Right kidney (tissue), 1 donor: Measurements from ENCODE around the gene GIPC2.
"Not testable (repeated sequence)": the region's sequence is repeated elsewhere in the genome, so short reads cannot be mapped to it uniquely, and the experiment has no call there.

ENCODE experiments used
- DNase-seq: peaks from one replicate; pipeline ENCODE4 v3.0.0-alpha.2; 2016

GIPC2 gene

DNA sequence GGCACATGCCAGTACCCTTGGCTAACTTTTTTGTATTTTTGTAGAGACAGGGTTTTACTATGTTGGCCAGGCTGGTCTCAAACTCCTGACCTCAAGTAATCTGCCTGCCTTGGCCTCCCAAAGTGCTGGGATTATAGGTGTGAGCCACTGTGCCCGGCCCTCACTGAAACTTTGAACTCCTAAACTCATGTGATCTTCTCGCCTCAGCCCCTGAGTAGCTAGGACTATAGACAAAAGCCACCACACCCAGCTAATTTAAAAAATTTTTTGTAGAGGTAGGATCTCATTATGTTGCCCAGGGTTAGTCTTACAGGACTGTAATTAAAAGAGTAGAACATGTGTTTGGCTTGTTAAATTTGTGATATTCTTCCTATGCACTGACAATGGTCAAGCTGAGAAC is 19.1 kb downstream of the GIPC2 start:
- not testable (repeated sequence) for DNase-seq

DNA sequence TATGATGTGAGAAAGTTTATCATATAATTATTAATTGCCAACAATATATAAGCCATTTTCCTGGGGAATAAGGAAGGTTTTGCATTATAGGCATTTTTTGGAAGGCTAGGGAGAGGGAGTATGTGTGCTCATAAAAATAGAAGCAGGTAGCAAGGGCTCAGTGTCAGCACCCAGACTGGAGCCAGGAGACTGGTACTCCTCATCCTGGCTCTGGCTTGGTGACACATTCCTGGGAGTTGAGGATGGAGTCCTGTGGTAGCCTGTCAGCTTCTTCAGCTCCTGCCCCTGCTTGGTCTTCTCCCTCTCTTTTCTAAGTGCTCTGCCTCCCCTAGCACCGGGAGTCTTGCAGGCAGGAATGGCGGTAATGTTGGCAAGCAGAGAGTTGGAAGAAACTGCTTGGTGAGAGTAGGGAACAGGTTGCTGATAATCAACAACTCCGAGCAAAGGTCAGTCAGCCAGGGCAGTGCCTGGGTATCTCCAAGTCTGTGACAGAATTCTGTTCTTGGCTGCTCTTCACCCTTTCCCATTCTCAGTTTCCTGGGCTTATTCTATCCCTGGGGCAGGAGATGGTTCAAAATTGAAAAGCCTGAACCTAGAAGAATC is 23.0 kb downstream of the GIPC2 start:
- no peak for DNase-seq

DNA sequence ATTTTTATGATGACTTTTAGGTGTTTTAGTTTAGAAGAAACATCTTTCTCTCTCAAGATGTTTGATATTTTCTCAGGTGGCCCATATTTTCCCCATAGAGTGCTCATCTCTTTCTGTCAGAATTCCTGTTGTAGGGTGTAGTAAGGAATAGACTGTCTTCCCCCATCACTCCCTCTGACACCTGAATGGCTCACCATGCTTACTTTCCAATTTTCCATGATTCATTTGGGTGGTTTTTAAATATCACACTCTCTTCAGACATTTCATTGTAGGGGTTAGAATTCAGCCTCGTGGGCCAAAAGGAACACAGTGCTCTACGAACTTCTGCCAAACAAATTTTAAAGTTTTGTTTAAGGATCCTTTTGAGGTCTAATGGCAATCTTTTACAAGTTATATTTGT is 24.0 kb downstream of the GIPC2 start:
- DNase-seq, result no peak

DNA sequence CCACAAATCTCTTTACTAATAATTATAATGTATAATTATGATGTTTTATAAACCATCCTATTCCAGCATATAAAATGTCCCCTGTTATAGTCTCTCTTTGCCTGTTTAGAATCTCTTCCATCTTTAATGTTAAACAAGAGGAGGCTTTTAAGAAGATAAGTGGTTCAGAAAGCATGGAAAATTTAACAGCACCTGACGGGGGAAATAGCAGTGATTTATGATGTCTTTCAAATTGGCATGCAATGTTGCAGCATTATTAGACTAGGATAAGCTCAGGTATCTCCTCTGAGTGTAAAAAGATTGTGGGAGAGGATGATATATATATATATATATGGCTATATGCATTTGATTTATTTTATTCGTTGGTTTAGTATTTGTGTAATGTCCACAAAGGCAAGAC is 24.4 kb downstream of the GIPC2 start:
- no peak for DNase-seq

DNA sequence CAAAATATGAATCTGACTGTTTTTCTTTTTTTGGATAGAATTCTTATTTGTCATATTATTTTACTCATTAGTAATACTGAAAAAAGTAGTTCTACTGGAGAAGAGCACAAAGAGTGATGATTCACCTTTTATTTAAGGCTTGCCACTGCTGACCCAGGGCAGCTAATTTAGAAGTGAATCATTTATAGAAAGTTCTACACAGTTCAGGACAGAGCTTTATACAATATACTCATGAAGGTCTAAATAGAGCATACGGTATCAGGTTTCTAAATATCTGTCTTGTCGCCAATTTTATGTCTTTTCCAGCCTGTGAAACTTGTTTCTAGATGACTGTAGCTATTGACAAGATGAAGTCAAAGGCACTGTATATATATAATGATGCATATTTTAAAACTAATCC is 25.0 kb downstream of the GIPC2 start:
- no peak for DNase-seq

DNA sequence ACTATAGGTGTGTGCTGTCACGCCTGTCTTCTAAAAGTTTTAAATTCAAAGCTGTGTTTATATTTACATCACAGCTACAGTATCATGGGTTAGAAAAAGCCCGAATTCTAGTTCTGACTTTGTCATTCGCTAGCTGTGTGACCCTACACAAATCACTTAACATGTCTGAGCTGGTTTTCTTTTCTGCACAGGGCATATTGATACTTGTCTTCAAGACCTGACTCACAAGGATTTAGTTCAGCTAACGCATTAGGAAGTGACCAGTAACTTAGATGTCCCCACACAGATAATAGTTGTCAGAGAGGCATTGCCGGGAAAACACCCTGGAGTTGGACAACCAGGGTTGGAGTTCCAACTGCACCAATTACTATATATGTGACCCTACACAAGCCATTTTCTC is 25.9 kb downstream of the GIPC2 start:
- DNase-seq, result no peak

DNA sequence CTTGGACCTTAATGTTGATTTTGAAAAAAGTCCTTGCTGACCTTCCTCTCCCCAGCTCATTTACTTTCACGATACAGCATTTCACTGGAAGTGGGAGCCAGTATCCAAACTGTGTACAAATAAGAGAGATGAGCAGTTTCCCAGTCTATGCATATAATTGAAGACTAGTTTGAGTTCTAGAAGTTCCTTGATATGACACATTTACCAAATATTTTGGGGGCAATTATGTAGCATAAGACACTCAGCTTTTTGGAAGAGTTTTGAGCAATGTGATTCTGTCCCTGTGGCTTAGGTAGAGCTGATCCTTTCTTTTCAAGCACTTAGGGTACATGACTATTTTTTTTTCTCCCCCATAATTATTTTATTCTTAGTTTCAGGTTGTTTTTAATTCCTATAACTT is 26.4 kb downstream of the GIPC2 start:
- no peak for DNase-seq

DNA sequence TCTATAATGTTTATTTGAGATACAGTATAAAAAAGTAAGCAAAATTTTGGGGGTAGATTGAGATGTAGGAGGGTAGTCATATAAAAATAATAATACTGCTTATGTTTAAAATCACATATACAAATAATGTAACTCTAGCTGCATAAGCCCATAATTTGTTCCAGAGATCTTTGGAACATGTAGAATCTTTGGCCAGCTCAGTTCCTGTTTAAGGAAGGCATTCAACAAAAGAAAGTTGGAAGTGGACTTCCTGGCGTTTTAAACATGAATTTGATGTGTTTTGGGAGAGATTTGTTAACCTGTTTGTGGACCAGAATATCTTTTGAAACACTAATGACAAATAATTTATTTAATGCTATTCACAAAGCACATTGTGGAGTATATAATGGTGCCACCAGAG is 27.7 kb downstream of the GIPC2 start:
- no peak for DNase-seq

DNA sequence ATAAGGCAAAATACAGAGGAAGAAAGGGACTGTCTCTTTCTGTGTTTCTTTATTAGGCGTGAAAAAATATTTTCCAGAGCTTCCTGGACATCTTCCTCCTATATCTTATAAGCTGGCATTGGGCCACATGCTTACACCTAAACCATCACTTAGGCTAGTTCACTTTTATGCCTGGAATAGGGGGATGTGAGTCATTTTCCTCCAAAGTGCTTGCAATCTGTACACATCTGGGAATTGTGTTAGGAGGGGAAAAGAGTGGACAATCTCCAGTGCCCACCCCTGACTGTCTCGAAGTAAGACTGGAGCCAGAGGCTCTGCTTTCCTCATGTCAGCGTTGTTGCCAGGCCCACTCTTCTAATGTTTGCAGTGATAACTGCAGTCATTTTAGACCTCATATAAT is 29.9 kb downstream of the GIPC2 start:
- DNase-seq, result no peak

DNA sequence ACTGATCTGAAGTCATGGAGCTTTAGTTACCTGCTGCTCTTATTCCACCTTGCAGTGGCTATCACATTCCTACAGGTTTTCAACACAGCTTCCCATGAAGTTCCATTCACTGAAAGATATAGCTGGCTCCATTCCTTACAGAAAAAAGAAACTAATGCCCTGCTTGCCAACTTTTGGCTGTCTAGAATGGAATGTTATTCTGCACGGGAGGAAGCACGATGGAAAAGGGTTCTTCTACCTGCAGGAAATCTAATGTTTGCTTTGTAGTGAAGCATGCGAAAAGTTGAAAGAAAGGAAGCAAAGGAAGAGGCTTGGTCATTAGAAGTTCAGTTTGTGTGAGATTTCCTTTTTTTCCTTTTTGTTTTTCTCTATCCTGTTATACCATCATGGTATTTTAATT is 32.6 kb downstream of the GIPC2 start:
- no peak for DNase-seq

DNA sequence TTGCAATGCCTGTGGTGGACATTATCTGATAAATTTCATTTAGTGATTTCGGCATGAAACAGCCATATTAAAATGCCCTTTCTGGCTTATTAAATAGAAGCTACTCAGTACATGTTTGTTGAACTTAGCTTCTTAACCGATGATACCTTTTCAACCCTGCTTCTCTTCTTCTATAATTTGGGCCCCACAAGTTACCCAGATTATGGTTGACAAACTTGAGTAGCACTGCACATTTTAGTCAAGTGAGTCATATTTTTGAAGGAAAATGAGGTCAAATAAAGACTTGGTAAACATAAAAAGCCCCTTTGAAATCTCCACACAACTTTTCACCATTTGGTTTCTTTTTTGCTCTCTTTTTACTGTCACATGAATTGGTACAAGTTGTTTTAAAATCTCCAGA is 33.8 kb downstream of the GIPC2 start:
- no peak for DNase-seq

DNA sequence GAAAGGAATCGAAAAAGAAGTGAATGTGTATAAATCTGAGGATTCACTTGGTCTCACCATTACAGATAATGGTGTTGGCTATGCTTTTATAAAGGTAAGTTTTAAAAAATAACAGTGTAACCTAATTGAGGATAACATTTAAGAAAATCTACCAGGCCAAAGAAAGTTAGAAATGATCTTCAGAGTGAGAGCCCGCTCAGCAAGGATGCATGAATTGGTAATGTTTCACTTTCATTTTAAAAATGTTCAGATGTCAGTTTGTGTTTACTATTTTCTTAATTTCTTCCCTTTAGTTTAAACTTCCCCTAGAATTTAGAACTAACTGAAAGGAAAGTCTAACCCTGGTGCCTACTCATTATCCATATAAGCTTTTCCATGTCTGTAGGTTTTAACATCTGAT is 35.0 kb downstream of the GIPC2 start:
- no peak for DNase-seq

DNA sequence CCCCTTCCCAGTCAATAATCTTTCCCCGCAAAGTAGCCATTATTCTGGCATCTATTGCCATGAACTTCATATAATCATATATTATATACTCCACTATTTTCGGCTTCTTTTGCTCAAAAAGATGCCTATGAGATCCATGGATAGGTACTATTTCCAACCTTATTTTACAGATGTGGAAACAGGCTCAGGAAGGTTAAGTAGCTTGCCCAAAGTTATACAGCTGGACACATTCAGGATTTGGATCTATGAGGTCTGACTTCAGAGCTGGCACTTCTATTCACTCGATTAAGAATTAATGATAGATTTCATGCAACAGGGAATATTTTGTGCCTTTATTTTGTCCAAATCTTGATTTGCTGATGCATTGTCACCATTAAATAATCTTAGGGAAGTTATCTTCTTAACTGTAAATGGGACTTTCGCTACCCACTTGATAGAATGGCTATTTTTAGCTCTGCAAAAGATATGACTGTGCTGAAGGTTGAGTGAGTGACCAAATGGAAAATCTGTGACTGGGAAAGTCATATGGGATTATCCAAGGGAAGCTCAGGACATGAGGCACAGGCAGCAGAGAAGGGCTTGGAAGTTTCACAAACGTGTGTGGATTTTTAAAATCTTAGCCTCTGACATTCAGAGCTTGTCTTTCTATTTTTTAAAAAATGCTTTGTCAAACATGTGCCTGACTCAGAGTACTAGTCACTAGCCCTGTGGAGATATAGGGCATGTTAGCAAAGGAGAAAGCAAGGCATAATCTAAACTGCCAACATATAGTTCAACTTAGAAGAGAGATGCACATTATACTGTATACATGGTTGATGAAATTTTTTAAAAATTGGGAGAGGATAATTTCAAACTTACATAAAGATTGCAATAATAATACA is 36.5 kb downstream of the GIPC2 start:
- no peak for DNase-seq

DNA sequence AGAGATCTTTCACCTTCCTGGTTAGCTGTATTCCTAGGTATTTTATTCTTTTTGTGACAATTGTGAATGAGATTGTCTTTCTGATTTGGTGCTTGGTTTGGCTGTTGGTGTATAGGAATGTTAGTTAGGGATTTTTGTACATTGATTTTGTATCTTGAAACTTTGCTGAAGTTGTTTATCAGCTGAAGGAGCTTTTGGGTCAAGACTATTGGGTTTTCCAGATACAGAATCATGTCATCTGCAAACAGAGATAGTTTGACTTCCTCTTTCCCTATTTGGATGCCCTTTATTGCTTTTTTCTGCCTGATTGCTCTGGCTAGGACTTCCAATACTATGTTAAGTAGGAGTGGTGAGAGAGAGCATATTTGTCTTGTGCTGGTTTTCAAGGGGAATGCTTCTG is 38.9 kb downstream of the GIPC2 start:
- DNase-seq, result not testable (repeated sequence)

DNA sequence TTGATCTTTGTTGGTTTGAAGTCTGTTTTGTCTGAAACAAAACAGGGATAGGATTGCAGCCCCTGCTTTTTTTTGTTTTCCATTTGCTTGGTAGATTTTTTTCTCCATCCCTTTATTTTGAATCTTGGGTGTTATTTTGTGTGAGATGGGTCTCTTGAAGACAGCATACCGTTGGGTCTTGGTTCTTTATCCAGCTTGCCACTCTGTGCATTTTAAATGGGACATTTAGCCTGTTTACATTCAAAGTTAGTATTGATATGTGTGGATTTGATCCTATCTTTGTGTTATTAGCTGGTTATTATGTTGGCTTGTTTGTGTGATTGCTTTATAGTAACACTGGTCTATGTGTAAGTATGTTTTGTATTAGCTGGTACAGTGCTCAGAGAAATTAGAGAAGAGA is 40.9 kb downstream of the GIPC2 start:
- DNase-seq, result no peak

DNA sequence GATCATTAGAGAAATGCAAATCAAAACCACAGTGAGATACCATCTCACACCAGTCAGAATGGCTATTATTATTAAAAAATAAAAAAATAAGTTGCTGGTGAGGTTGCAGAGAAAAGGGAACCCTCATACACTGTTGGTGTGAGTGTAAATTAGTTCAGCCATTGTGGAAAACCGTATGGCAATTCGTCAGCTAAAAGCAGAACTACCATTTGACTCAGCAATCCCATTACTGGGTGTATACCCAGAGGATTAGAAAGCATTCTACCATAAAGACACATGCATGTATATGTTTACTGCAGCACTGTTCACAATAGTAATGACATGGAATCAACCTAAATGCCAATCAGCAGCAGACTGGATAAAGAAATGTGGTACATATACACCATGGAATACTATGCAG is 42.2 kb downstream of the GIPC2 start:
- DNase-seq, result no peak

DNA sequence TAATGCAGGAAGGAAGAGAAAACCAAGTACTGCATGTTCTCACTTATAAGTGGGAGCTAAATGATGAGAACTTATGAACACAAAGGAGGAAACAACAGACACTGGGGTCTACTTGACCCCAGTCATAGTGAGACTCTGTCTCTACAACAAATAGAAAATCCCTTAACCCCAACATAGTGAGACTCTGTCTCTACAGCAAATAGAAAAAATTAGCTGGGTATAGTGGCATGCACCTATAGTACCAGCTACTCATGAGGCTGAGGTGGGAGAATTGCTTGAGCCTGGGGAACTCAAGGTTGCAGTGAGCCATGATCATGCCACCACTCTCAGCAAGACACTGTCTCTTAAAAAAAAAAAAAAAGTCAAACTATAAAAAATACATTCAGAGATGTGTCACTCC is 42.7 kb downstream of the GIPC2 start:
- no peak for DNase-seq

DNA sequence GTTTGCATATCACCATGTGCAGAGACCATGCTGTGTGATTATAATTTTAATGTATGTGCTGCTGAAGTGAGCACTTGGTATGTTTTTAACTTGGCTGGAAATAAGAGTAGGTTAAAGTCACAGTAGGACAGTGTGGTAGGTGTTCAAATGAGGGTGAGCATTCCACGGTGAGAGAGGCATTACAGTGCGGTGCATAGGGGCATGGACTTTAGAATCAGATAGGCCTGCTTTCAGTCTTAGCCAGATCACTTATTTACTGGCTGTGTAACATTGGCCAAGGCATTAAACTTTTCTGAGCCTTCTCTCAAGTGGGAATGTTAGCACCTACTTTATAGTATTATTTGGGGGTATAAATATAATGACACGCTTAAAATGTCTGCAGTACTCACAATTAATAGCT is 43.2 kb downstream of the GIPC2 start:
- DNase-seq, result no peak

DNA sequence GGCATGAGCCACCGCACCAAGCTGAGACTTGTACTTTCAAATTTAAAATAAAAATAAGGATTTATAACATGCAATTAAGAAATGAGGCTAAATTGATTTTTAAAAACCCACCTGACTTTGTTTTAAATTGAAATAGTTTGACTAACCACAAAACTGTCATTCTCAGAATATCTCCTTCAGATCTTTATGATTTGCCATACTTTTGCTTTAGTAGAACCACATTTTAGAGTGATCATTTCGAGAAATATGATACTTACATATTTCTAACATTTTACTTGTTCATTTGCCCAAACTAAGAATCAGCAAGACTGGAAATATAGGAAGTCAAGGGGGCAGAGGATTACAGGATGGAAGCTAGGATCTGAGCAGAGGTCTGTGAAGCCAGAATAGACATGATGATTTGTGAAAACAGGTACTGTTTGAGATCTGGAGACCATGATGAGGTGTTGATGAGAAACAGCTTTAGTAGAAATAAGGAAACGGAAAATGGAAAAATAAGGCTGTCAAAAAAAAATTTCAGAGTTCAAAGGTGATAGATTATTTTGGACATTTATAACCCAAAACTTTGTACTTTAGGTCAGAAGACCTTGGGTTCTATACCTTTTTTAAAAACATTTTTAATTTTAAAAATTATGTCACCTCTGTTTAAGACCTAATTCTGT is 44.8 kb downstream of the GIPC2 start:
- no peak for DNase-seq

DNA sequence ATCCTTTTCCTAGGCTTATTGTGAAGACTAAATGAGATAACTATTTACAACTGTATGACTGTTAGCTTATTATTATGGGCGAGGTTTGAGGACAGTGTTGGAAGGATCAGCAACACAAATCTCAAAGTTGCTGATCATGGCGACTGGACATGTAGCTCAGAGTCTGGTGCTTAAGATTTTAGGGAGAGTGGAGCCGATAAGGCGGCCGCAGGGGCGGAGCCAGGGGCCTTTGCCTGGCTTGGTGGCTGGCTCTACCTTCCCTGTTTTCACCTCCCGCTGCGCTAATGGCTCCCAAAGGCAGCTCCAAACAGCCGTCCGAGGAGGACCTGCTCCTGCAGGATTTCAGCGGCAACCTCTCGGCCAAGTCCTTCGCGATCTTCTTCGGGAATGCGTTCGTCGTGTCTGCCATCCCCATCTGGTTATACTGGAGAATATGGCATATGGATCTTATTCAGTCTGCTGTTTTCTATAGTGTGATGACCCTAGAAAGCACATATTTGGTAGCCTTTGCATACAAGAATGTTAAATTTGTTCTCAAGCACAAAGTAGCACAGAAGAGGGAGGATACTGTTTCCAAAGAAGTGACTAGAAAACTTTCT is 45.5 kb downstream of the GIPC2 start:
- DNase-seq, result no peak

DNA sequence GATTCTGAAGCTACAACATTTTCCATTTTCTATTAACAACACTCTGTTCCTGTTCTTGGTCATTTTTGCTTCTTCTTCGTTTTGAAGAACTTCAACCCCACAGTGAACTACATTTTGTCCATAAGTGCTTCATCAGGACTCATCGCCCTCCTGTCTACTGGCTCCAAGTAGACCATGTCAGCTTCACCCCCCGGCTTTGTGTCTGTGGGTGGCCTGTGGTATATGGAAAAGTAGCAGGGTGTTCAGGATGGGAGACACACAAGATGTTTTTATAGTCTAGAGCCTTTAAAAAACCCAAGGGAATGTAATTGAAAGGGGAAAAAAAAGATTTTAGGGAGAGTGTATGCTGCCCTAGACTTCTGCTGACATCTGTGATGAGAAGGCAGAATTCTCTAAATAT is 46.1 kb downstream of the GIPC2 start:
- no peak for DNase-seq

DNA sequence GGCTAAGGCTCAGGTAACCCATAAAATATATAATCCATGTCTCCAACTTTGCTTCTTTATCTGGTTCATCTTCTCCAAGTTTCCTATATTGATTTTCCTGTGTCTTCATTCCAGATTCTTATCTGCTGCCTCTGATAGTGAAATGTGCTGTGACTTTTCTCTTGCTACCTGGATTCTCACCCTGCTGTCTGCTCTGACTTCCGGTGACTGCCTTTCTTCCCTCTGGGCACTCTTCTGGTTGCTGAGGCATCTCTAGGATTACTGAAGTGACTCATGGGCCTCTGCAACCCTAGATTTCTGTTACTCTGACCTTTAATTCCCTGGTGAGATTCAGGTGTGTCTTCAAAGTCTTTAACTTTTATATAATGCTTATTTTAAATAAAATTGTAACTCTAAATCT is 46.9 kb downstream of the GIPC2 start:
- DNase-seq, result no peak

DNA sequence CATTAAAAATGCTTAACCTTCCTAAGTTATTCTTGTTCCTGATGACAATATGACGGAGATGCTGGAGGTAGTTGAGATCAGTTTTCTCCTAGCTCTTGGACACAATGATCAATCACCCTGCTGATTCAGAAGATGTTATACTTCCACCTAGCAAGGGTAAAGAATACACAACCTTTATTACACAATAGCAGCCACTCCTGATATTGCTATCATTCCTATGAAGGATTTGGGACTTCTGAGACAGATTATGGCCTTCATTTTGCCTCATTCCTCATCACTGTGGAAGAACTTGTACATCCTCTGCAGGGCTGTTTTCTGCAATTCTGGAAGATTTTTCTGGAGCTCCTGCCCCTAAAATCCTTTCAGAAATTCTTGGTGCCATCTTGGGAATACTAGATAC is 47.8 kb downstream of the GIPC2 start:
- DNase-seq, result no peak
